Parathyroid adenoma (tissue), 2 donors: ENCODE results near the gene PDK4.
A peak's percentile ranks its signal among the peaks of the same experiment; 100 is the strongest.

Experiments used
- H2AFZ ChIP-seq: fragments of 300-600 bp; sonication (generic); one replicate; pipeline ENCODE4 v1.7.0; 2017; ENCODE audit warnings: antibody characterized with exemption, mild to moderate bottlenecking
- H3K27ac ChIP-seq: fragments of 300-600 bp; sonication (generic); one replicate; pipeline ENCODE4 v1.7.0; 2017
- H3K27me3 ChIP-seq: fragments of 300-600 bp; sonication (generic); one replicate; pipeline ENCODE4 v1.7.0; 2017; ENCODE audit warnings: low read length; ENCODE audit not compliant: control insufficient read depth, insufficient read depth
- H3K36me3 ChIP-seq: fragments of 300-600 bp; sonication (generic); one replicate; pipeline ENCODE4 v1.7.0; 2017; ENCODE audit warnings: low read length; ENCODE audit not compliant: control insufficient read depth, insufficient read depth
- H3K4me1 ChIP-seq: fragments of 300-600 bp; sonication (generic); one replicate; pipeline ENCODE4 v1.7.0; 2017; ENCODE audit warnings: control low read depth
- H3K4me2 ChIP-seq: fragments of 300-600 bp; sonication (generic); one replicate; pipeline ENCODE4 v1.7.0; 2017; ENCODE audit warnings: low read length
- H3K4me3 ChIP-seq: fragments of 300-600 bp; sonication (generic); one replicate; pipeline ENCODE4 v1.7.0; 2017; ENCODE audit warnings: low read depth, low read length
- H3K79me2 ChIP-seq: fragments of 300-600 bp; sonication (generic); one replicate; pipeline ENCODE4 v1.7.0; 2017; ENCODE audit warnings: control low read depth
- H3K9ac ChIP-seq: fragments of 300-600 bp; sonication (generic); one replicate; pipeline ENCODE4 v1.7.0; 2017; ENCODE audit warnings: mild to moderate bottlenecking
- H3K9me3 ChIP-seq: fragments of 300-600 bp; sonication (generic); one replicate; pipeline ENCODE4 v1.7.0; 2017; ENCODE audit warnings: low read length; ENCODE audit not compliant: control insufficient read depth
- TF ChIP-seq, protein P1 (sequence below): fragments of 300-600 bp; sonication (generic); IDR thresholded peaks from one replicate; pipeline ENCODE4 v1.7.0; 2017; ENCODE audit warnings: antibody characterized with exemption, mild to moderate bottlenecking
- donor health status: primary hyperparathyroidism.

PDK4 gene

GRCh38 chr7:95602421-95602820 lies 6.1 kb upstream of the PDK4 start:
- H3K36me3 ChIP-seq, result no peaks in the 10 kb centered on the region
- no peak overlapping the region for H3K27ac ChIP-seq
- H2AFZ ChIP-seq, result peak overlapping the region; percentile 45
- no peak overlapping the region for H3K4me2 ChIP-seq
- H3K27me3 ChIP-seq, result no peaks in the 10 kb centered on the region
- peaks cover 19% of the 10 kb centered on the region for H3K79me2 ChIP-seq
- TF ChIP-seq, protein P1, sequence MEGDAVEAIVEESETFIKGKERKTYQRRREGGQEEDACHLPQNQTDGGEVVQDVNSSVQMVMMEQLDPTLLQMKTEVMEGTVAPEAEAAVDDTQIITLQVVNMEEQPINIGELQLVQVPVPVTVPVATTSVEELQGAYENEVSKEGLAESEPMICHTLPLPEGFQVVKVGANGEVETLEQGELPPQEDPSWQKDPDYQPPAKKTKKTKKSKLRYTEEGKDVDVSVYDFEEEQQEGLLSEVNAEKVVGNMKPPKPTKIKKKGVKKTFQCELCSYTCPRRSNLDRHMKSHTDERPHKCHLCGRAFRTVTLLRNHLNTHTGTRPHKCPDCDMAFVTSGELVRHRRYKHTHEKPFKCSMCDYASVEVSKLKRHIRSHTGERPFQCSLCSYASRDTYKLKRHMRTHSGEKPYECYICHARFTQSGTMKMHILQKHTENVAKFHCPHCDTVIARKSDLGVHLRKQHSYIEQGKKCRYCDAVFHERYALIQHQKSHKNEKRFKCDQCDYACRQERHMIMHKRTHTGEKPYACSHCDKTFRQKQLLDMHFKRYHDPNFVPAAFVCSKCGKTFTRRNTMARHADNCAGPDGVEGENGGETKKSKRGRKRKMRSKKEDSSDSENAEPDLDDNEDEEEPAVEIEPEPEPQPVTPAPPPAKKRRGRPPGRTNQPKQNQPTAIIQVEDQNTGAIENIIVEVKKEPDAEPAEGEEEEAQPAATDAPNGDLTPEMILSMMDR, result no peak
- H3K9me3 ChIP-seq, result no peaks in the 10 kb centered on the region
- peaks cover 53% of the 10 kb centered on the region for H3K4me1 ChIP-seq
- H3K4me3 ChIP-seq, result no peak overlapping the region
- H3K9ac ChIP-seq, result no peak overlapping the region

DNA sequence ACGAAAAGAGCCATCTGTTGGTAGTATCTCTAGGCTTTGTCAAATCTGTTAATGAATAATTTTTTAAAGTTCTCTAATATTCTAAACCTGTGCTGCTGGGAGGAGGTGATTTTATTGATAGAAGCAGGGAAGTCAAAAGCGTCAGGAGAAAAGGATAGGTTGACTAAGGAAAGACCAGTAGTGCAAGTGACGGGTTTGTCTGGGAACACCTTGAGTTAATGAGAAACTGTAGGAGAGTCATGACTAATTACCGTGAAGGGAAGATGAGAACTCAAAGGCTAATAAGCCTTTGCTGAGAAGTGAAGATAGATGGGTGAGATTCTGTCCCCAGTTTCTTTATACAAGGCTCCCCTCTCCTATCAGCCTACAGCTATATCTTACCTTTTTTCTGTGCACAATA lies 5.0 kb upstream of the PDK4 start:
- Histone ChIP-seq H3K79me2 (peaks cover 20% of the 10 kb centered on the region), H3K27ac (peak overlapping the region; percentile 45), H3K9ac (no peak overlapping the region), H3K27me3 (no peaks in the 10 kb centered on the region), H2AFZ (peak overlapping the region; percentile 36), H3K36me3 (no peaks in the 10 kb centered on the region), H3K4me2 (no peak overlapping the region), H3K4me1 (peaks cover 42% of the 10 kb centered on the region), H3K4me3 (no peak overlapping the region), H3K9me3 (no peaks in the 10 kb centered on the region)
- TF ChIP-seq, protein P1, result no peak

GRCh38 chr7:95599069-95599468 lies 2.8 kb upstream of the PDK4 start:
- TF ChIP-seq, protein P1, result no peak
- no peak overlapping the region for H3K9ac ChIP-seq

DNA sequence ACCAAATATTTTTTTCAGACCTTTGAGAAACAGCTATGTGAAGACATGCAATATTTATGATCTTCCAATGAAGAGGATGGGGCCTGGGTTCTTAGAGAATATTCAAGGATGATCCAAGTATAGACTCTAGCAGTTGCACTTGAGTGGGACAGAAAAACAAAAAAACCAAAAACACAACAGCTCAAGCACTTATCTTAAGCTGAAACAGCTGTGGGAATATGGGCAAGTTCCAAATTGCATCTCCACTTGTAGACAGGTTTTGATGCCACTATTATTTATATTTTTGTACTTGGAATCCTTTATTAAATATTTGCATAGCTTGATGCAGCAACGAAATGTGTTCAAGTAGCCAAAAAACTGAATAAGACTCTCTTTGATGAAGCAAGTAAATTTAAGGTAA lies 2.2 kb upstream of the PDK4 start:
- Histone ChIP-seq H3K36me3 (peaks cover 9% of the 10 kb centered on the region), H3K4me1 (peaks cover 36% of the 10 kb centered on the region), H3K79me2 (peaks cover 25% of the 10 kb centered on the region), H2AFZ (no peak overlapping the region), H3K27ac (peak overlapping the region; percentile 100), H3K27me3 (no peaks in the 10 kb centered on the region), H3K4me3 (no peak overlapping the region), H3K4me2 (no peak overlapping the region), H3K9me3 (no peaks in the 10 kb centered on the region), H3K9ac (no peak overlapping the region)
- TF ChIP-seq, protein P1, result no peak

More at GRCh38 chr7:95599069-95599468, 2.8 kb upstream of the PDK4 start:
- Histone ChIP-seq H2AFZ (no peak overlapping the region), H3K4me2 (no peak overlapping the region), H3K4me1 (peaks cover 40% of the 10 kb centered on the region), H3K79me2 (peaks cover 30% of the 10 kb centered on the region), H3K27me3 (no peaks in the 10 kb centered on the region), H3K27ac (peak overlapping the region; percentile 50), H3K4me3 (no peak overlapping the region), H3K36me3 (peaks cover 9% of the 10 kb centered on the region), H3K9me3 (no peaks in the 10 kb centered on the region)

GRCh38 chr7:95595746-95596197 lies 544 bp downstream of the PDK4 start:
- Histone ChIP-seq H2AFZ (peak overlapping the region; percentile 69), H3K9ac (peak overlapping the region; percentile 98), H3K9me3 (no peaks in the 10 kb centered on the region), H3K36me3 (peaks cover 9% of the 10 kb centered on the region), H3K27me3 (no peaks in the 10 kb centered on the region), H3K4me3 (peak overlapping the region; percentile 95), H3K79me2 (peaks cover 22% of the 10 kb centered on the region), H3K27ac (peak overlapping the region; percentile 100), H3K4me1 (peaks cover 20% of the 10 kb centered on the region), H3K4me2 (peak overlapping the region; percentile 66)
- TF ChIP-seq, protein P1, result no peak
